H1 (cell line): Measurements from ENCODE around the gene LHX2.

ENCODE experiments used
- CHD2 ChIP-seq: IDR thresholded peaks from 2 replicates; pipeline ENCODE4 v1.6.1; 2012; ENCODE audit warnings: low read length, improper control_type of control experiment
- EP300 ChIP-seq, 2 experiments: IDR thresholded peaks; 1 replicate in 1 of 2; 2 replicates in 1 of 2; pipeline ENCODE4 v1.6.1; 2011 to 2012; ENCODE audit warnings: low read depth in 2 of 2, low read length in 2 of 2, mild to moderate bottlenecking in 2 of 2, borderline replicate concordance in 1 of 2, inconsistent platforms in 1 of 2, moderate library complexity in 1 of 2
- POLR2AphosphoS5 ChIP-seq: IDR thresholded peaks from 2 replicates; pipeline ENCODE4 v1.6.1; 2011; ENCODE audit warnings: low read depth, low read length
- SIN3A ChIP-seq, 2 experiments: IDR thresholded peaks in 1 of 2; conservative IDR thresholded peaks in 1 of 2; 2 replicates each; pipeline ENCODE4 v1.6.1; 2011 to 2012; ENCODE audit warnings: low read length in 2 of 2, improper control_type of control experiment in 1 of 2, low read depth in 1 of 2, mild to moderate bottlenecking in 1 of 2
- SIRT6 ChIP-seq: IDR thresholded peaks from one replicate; pipeline ENCODE4 v1.7.1; 2012; ENCODE audit warnings: low read length, inconsistent platforms
- SIX5 ChIP-seq: IDR thresholded peaks from 2 replicates; pipeline ENCODE4 v1.6.1; 2011; ENCODE audit warnings: mild to moderate bottlenecking, low read depth, low read length
- TF ChIP-seq, protein P1 (sequence below), 3 experiments: IDR thresholded peaks; 1 replicate in 2 of 3; 2 replicates in 1 of 3; pipeline versions ENCODE4 v1.5.1 to v1.6.1; 2011; ENCODE audit warnings: low read length in 3 of 3, mild to moderate bottlenecking in 3 of 3, inconsistent platforms in 2 of 3, low read depth in 1 of 3, moderate library complexity in 1 of 3; ENCODE audit not compliant: insufficient read depth in 1 of 3; ENCODE audit errors: control extremely low read depth in 1 of 3
- TF ChIP-seq, protein P2 (sequence below): IDR thresholded peaks from 2 replicates; pipeline ENCODE4 v1.6.1; 2011; ENCODE audit warnings: low read depth, mild to moderate bottlenecking, low read length; ENCODE audit not compliant: insufficient read depth
- TF ChIP-seq, protein P3 (sequence below): IDR thresholded peaks from 2 replicates; pipeline ENCODE4 v1.6.1; 2012; ENCODE audit warnings: inconsistent platforms
- TF ChIP-seq, protein P4 (sequence below): IDR thresholded peaks from 2 replicates; pipeline ENCODE4 v1.6.1; 2012; ENCODE audit warnings: inconsistent platforms

- TF ChIP-seq, protein P1, sequence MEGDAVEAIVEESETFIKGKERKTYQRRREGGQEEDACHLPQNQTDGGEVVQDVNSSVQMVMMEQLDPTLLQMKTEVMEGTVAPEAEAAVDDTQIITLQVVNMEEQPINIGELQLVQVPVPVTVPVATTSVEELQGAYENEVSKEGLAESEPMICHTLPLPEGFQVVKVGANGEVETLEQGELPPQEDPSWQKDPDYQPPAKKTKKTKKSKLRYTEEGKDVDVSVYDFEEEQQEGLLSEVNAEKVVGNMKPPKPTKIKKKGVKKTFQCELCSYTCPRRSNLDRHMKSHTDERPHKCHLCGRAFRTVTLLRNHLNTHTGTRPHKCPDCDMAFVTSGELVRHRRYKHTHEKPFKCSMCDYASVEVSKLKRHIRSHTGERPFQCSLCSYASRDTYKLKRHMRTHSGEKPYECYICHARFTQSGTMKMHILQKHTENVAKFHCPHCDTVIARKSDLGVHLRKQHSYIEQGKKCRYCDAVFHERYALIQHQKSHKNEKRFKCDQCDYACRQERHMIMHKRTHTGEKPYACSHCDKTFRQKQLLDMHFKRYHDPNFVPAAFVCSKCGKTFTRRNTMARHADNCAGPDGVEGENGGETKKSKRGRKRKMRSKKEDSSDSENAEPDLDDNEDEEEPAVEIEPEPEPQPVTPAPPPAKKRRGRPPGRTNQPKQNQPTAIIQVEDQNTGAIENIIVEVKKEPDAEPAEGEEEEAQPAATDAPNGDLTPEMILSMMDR (IDR thresholded peaks at IDR 0.05; ENCODE audit: control extremely low read depth in 1 of 3, insufficient read depth in 1 of 3, low read depth in 1 of 3, low read length in 3 of 3) = no peak
- TF ChIP-seq CHD2 (no peak), SIX5 (no peak), SIN3A (conservative IDR thresholded peaks at IDR 0.05 in 1 of 2, IDR thresholded peaks at IDR 0.05 in 1 of 2; ENCODE audit: low read depth in 1 of 2, low read length in 2 of 2) (no peak), SIRT6 (no peak), POLR2AphosphoS5 (no peak), EP300 (IDR thresholded peaks at IDR 0.05; ENCODE audit: borderline replicate concordance in 1 of 2, low read depth in 2 of 2, low read length in 2 of 2) (no peak)
- TF ChIP-seq, protein P2, sequence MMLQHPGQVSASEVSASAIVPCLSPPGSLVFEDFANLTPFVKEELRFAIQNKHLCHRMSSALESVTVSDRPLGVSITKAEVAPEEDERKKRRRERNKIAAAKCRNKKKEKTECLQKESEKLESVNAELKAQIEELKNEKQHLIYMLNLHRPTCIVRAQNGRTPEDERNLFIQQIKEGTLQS = no peak
- TF ChIP-seq, protein P3, sequence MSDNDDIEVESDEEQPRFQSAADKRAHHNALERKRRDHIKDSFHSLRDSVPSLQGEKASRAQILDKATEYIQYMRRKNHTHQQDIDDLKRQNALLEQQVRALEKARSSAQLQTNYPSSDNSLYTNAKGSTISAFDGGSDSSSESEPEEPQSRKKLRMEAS = no peak
- TF ChIP-seq, protein P4, sequence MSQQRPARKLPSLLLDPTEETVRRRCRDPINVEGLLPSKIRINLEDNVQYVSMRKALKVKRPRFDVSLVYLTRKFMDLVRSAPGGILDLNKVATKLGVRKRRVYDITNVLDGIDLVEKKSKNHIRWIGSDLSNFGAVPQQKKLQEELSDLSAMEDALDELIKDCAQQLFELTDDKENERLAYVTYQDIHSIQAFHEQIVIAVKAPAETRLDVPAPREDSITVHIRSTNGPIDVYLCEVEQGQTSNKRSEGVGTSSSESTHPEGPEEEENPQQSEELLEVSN = no peak
Observed at GRCh38 chr9:123983047-123983446, 28.5 kb upstream of the LHX2 start.
